Mucosa of descending colon (tissue), 3 donors: ENCODE data around the gene MEIOC. TPM values are rescaled to one million over a fixed set of nuclear protein-coding genes. Genes with fewer than 3 reads are reported as not detected.

Source experiments
- ATAC-seq: fragments of 200-7000 bp; cut with Tn5 transposase; one replicate; pipeline ENCODE4 v1.9.1; 2020; ENCODE audit warnings: mild to moderate bottlenecking, moderate library complexity
- DNase-seq, 3 donors: peaks; one replicate each; pipeline ENCODE4 v3.0.0-alpha.2; 2020
- H3K36me3 ChIP-seq: fragments of 200-600 bp; one replicate; pipeline ENCODE4 v1.8.0; 2021; ENCODE audit warnings: low read depth, mild to moderate bottlenecking
- H3K4me1 ChIP-seq: fragments of 200-600 bp; one replicate; pipeline ENCODE4 v1.8.0; 2021; ENCODE audit warnings: low read depth, mild to moderate bottlenecking
- H3K4me3 ChIP-seq: fragments of 200-600 bp; one replicate; pipeline ENCODE4 v1.8.0; 2021; ENCODE audit warnings: mild to moderate bottlenecking
- H3K9me3 ChIP-seq: fragments of 200-600 bp; one replicate; pipeline ENCODE4 v1.8.0; 2021; ENCODE audit warnings: mild to moderate bottlenecking
- CTCF ChIP-seq: fragments of 200-600 bp; IDR thresholded peaks from one replicate; pipeline ENCODE4 v1.8.0; 2022; ENCODE audit warnings: antibody characterized with exemption, mild to moderate bottlenecking
- intact Hi-C, 2 donors: fragments of 100-400 bp; cut with DNase I in 1 of 2; cut with micrococcal nuclease in 1 of 2; formaldehyde crosslinking; loops; one replicate each; pipeline versions ENCODE4 v1.11.0 to v1.11.1; 2022; cut with DNase I, micrococcal nuclease
- total RNA-seq, 3 donors: library from RNA; stranded (reverse); fragmentation: NEBNext Ultra II Directional in 2 of 3; extraction: Animal tissue kit (Norgen Biotek cat#: 25700) in 2 of 3; gene quantifications; one replicate each; pipeline versions ENCODE4 v1.2.1 to v1.2.4, GENCODE V29; 2021 to 2023
- donor health status: DM: no; HTN: no; CAD: no; lungs with moderate emphysema.
- donor health status: DM: no; HTN: no; CAD: no.
- donor health status: DM: no; HTN: yes; CAD: no.

Gene MEIOC
- total RNA-seq, 3 donors from 2014 or later: 0.16 TPM; not detected in 2

DNA sequence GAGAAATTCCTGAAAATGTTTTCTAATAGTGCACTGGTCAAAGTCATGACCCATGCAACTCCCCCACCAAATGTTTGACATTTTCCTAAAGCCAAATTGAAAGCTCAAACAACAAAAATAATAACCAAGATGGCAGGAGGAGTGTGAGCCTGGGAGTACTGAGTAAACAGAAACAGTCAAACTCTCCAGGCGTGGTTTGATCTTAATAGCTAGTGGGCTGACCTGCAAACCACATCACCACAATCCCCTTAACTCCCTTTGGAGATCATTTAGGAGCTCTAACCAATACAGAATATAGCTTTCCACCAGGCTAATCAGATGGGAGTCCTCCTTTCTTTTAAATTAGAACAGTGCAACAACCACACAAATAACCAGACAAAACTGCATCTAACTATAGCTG lies 19.2 kb upstream of the MEIOC start:
- Histone ChIP-seq H3K9me3 (no peaks in the 10 kb centered on the region), H3K4me3 (no peak overlapping the region), H3K4me1 (no peaks in the 10 kb centered on the region), H3K36me3 (no peaks in the 10 kb centered on the region)
- no peak for ATAC-seq
- intact Hi-C loops: loop anchor here in 1 of 2 donors (5.0 kb wide), 1 partner anchor 105 kb away; no protein-coding TSS in a partner anchor
- no peak for DNase-seq
- TF ChIP-seq CTCF: no peak

- DNase-seq: no peak
- no peak for TF ChIP-seq CTCF
Measured at GRCh38 chr17:44642834-44643233, 13.4 kb upstream of the MEIOC start.

GRCh38 chr17:44645341-44645740 lies 10.9 kb upstream of the MEIOC start:
- TF ChIP-seq CTCF: no peak
- Histone ChIP-seq H3K4me3 (no peak overlapping the region), H3K4me1 (no peaks in the 10 kb centered on the region), H3K36me3 (no peaks in the 10 kb centered on the region), H3K9me3 (no peaks in the 10 kb centered on the region)
- ATAC-seq (no peak), DNase-seq (no peak)
- intact Hi-C loops: no loop called here

More at GRCh38 chr17:44642834-44643233, 13.4 kb upstream of the MEIOC start:
- Histone ChIP-seq H3K9me3 (no peaks in the 10 kb centered on the region), H3K4me1 (no peaks in the 10 kb centered on the region), H3K36me3 (no peaks in the 10 kb centered on the region), H3K4me3 (no peak overlapping the region)
- intact Hi-C loops: no loop called here
- no peak for ATAC-seq

DNA sequence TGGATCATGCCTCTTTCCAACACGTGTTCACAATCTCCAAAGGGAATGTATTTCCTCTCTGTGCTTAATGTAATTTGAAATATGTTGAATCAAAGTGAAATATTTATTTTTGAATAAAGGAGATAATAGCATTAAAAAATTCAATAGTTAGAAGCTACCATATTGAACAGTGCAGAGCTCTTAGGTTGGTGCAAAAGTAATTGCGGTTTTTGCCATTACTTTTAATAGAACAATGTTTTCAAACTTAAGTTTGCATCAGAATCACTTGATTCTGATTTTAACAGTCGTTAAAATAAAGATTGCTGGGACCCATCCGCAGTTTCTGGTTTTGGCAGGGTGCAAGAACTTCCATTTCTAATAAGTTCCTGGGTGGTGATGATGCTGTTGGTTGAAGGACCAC lies 10.0 kb upstream of the MEIOC start:
- Histone ChIP-seq H3K36me3 (no peaks in the 10 kb centered on the region), H3K4me3 (no peak overlapping the region), H3K9me3 (no peaks in the 10 kb centered on the region), H3K4me1 (no peaks in the 10 kb centered on the region)
- no peak for DNase-seq
- intact Hi-C loops: no loop called here
- no peak for TF ChIP-seq CTCF
- ATAC-seq: no peak

- Histone ChIP-seq H3K4me1 (no peaks in the 10 kb centered on the region), H3K9me3 (no peaks in the 10 kb centered on the region), H3K4me3 (no peak overlapping the region), H3K36me3 (no peaks in the 10 kb centered on the region)
- DNase-seq: no peak
- intact Hi-C loops: no loop called here
- no peak for TF ChIP-seq CTCF
- ATAC-seq: no peak
Measured at GRCh38 chr17:44647736-44648135, 8.5 kb upstream of the MEIOC start.

- no peak for TF ChIP-seq CTCF
- intact Hi-C loops: no loop called here
- no peaks in the 10 kb centered on the region for H3K4me1 ChIP-seq
- ATAC-seq (no peak), DNase-seq (no peak)
- no peaks in the 10 kb centered on the region for H3K36me3 ChIP-seq
- H3K9me3 ChIP-seq: no peaks in the 10 kb centered on the region
- no peak overlapping the region for H3K4me3 ChIP-seq
Measured at GRCh38 chr17:44648963-44649362, 7.3 kb upstream of the MEIOC start.
